HG02763 (cell line): ENCODE results near the gene DLGAP1.
"Not testable (repeated sequence)": the region's sequence is repeated elsewhere in the genome, so short reads cannot be mapped to it uniquely, and the experiment has no call there.

ENCODE experiments used
- ATAC-seq: cut with Tn5 transposase; IDR thresholded peaks from one replicate; pipeline ENCODE4 v1.9.1; 2021; ENCODE audit warnings: mild to moderate bottlenecking, moderate library complexity; ENCODE audit not compliant: unreplicated experiment

DLGAP1 gene

DNA sequence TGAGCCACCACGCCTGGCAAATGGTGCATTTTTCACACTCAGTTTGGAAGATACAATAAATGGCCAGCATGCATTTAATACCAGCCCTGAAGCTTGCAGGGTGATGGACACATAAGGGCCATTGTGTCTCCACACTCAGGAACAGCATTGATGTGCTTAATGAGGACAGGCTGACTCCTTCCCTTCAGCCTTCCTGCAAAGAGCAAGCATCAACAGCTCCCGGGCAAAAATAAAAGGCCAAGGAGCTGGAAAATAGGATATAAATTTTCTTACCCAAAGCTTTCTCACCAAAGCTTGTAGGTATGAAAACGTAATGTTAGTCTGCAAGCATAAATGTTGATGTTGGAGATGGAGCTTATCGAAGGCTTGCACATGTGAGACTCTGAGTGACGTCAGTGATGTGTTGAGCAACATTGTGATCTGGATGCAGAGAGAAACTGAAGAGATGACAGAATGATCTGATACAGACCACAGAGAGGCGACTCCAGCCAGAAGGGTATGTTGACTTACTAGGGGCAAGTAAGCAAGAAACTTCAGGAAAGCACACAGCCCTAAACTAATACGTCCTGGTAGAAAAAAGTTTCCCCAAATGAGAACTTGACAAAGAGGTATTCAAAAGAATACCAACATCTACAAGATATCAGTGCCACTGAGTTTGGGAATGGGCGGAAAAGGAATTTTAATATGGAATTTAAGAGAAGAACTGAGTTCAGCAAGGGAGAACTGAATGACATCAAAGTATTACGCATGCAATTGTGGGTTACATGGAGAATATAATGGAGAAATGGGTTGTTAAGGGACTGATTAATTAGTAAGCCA is 748.6 kb downstream of the DLGAP1 start:
- ATAC-seq: no peak

DNA sequence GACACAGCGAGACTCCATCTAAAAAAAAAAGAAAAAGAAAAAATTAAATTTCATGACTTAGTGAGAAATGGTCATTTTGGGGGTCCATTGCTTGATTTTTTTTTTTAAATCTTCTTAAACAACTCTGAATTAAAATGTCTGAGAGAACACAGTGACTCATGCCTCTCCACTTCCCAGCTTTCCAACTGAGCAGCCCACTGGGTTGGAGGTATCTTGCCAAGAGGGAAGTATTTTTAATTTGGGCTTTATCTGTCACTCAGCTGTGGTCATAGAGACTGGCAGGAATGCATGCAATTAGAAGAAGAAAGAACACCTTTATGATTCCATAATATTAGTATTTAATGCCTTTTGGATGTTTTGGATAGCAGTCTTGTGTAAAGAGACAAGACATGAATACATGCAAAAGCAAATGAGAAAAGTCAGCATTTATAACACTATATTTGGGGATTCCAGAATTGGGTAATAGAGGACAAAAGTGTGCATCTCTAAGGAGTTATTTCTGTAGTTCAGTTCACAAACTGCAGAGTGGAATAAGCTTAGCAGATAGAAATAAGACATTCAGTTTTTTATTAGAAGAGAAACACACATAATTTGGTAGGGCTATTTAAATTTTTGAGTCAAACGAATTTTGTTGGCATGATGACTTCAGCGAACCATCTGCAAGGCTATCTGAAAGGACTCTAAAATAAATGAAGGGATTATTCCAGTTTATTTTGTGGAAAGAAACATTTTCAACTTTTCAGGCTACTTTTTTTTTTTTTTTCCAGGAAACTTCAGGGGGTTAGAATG is 750.4 kb downstream of the DLGAP1 start:
- no peak for ATAC-seq

DNA sequence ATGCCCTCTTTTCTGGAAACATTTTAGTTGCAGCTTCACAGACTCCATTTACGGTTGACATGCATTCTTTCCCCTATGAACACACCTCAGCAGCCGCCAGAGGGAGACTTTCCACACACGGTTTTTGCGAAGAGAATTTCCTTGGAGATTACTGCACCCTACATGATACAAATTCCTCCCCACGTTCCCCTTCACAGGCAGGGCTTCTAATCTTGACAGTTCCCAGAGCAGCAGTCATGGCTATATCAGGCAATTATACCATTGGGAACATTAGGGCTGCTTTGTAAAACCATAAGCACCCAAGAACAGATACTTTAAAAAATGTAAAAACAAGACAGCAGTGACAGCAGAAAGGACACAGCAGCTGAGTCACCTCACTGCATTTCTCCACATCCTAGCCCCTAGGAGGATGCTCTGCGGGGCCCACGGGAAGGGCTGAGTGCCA is 751.4 kb downstream of the DLGAP1 start:
- ATAC-seq: no peak

DNA sequence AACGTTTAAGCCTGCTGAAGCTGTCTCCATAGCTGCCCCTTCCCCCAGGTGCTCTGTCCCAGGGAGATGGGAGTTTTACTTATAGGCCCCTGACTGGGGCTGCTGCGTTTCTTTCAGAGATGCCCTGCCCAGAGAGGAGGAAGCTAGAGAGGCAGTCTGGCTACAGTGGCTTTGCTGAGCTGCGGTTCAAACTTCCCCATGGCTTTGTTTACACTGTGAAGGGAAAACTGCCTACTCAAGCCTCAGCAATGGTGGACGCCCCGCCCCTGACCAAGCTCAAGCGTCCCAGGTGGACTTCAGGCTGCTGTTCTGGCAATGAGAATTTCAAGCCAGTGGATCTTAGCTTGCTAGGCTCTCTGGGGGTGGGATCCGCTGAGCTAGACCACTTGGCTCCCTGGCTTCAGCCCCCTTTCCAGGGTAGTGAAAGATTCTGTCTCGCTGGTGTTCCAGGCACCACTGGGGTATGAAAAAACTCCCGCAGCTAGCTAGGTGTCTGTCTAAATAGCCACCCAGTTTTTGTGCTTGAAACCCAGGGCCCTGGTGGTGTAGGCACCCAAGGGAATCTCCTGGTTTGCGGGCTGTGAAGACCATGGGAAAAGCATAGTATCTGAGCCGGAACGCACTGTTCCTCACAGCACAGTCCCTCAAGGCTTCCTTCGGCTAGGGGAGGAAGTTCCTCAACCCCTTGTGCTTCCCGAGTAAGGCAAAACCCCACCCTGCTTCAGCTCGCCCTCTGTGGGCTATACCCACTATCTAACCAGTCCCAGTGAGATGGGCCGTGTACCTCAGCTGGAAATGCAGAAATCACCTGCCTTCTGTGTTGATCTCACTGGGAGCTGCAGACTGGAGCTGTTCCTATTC is 755.2 kb downstream of the DLGAP1 start:
- ATAC-seq: not testable (repeated sequence)

DNA sequence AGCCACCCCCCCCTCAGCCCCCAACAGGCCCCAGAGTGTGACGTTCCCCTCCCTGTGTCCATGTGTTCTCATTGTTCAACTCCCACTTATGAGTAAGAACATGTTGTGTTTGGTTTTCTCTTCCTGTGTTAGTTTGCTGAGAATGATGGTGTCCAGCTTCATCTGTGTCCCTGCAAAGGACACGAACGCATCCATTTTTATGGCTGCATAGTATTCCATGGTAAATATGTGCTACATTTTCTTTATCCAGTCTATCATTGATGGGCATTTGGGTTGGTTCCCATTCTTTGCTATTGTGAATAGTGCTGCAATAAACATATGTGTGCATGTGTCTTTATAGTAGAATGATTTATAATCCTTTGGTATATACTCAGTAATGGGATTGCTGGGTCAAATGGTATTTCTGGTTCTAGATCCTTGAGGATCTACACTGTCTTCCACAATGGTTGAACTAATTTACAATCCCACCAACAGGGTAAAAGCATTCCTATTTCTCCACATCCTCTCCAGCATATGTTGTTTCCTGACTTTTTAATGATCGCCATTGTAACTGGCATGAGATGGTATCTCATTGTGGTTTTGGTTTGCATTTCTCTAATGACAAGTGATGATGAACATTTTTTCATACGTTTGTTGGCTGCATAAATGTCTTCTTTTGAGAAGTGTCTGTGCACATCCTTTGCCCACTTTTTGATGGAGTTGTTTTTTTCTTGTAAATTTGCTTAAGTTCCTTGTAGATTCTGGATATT is 760.9 kb downstream of the DLGAP1 start:
- not testable (repeated sequence) for ATAC-seq

DNA sequence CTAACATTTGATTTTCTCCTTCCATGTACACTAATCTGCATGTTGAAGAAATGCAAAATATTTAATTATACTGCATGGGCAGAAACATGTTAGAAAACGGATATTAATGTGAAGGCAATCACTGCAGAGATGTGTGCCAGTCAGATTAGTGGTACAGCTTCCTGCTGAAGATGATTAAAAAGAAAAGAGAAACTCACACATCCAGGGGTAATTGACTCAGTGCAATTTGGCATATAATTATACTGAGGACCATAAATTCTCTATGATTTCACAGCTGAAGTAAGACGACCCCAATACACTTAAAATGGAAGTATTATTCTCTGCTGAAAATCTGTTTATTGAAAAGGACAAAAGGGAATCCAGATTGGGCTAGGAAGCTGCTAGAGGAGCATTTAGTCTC is 761.7 kb downstream of the DLGAP1 start:
- no peak for ATAC-seq

DNA sequence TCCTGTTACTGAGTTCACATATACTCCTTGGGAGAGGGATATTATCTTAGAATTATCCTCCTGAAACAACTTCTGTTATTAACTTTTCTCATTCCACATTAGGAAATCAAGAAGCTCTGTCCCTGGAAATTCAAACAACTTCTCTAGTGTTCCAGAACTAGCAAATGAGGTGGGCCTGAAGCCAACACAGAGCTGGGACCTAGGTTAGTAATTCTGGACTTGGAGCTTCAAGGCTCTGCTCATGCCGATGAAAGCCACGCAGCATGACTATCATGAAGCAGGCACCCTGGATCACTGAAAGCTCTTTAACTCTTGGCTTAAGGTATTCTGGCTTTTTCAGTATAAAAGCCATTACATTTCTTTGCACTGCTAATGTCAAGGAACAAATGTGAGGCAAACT is 762.4 kb downstream of the DLGAP1 start:
- no peak for ATAC-seq

DNA sequence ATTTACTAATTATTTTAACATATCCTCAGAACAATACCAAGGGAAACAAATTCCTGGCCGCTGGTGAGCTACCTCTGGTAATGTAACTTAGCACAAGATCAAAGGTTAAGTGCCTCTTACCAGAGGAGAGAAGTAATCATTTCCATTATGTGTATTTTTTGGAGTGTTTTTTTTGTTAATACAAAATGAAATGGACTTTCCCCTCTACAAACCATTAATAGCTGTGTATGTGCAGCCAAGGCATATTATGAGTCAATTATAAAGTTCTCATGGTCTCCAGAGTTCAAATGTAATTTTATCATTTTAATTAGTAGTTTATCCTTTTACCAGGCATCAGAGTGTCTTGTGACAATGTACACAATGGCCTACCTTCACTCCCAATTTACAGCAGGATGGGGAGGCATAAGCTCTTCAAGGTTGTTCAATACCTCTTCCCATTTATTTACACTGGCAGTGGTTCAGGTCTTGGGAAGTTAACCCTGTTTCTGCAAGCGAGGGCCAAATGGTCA is 762.9 kb downstream of the DLGAP1 start:
- no peak for ATAC-seq

DNA sequence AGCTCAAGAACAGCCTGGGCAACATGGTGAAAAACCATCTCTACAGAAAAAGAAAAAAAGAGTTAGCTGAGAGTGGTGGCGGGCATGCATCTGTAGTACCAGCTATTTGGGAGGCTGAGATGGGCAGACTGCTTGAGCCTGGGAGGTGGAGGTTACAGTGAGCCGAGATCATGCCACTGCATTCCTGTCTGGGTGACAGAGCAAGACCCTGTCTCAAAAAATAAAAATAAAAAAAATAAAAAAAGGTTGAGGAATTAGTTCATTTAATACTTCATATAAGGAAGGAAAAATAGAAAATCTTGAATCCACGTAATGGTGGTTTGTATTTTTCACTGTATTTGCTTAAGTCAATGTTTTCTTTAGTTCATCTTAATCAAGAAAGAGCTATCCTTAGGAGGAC is 763.4 kb downstream of the DLGAP1 start:
- no peak for ATAC-seq

DNA sequence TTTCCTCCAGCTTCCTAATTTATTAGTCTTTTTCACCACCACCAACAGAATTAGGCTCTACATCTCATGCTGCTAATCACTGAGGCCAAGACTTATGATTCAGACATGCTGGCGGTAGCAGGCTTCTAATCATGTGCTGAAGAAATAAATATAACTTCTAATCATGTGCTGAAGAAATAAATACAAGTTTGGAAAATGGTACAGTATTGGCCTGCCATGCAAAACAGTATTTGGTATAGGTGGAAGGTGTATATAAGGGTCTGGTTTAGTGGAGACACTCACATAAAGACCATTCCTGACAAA is 764.4 kb downstream of the DLGAP1 start:
- no peak for ATAC-seq

DNA sequence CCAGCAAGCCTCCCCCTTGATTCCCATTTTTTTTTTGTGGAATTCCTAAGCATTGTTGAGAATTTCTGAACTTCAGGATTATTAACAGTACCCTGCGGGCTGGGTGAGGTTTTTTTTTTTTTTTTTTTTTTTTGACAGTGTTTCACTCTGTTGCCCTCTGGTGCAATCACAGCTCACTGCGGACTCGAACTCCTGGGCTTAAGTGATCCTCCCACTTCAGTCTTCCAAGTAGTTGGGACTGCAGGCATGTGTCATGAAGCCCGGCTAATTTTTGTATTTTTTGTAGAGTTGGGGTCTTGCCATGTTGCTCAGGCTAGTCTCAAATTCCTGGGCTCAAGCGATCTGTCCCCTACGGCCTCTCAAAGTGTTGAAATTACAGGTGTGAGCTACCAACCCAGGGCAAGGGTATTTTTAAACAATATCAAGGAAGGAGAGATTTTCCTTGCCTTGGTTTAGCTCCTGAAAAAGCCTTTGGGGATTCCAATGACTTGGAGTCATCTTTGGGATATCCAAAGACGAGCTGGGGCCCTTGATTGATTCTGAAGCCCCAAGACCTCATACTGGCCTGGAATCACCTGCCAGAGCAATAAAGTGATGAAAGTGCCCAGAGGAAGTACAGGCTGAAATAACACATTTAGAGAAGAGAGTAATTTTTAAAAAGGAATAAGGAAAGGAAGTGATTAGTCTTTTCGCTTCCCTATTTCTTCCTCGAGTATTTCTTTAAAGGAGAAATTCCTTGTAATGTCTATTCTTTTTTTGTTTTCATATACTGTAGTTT is 764.9 kb downstream of the DLGAP1 start:
- no peak for ATAC-seq

DNA sequence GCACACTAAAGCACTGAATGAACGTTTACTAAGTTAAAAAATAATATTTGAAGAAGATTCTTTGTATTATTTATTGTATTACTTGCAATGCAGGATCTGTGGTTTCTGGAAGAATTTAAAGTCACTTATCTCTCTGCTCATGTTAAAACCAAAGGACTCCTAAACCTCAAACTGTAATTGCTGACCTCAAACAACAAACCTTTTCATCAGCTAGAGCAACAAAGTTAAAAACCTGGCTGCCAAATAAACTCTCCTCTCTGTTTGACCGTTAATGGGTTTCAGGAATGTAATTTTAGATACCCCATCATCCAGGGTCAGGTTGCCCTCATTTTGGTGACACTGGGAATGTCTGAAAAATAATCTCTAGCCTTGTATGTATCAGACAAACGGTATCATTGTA is 766.0 kb downstream of the DLGAP1 start:
- no peak for ATAC-seq

DNA sequence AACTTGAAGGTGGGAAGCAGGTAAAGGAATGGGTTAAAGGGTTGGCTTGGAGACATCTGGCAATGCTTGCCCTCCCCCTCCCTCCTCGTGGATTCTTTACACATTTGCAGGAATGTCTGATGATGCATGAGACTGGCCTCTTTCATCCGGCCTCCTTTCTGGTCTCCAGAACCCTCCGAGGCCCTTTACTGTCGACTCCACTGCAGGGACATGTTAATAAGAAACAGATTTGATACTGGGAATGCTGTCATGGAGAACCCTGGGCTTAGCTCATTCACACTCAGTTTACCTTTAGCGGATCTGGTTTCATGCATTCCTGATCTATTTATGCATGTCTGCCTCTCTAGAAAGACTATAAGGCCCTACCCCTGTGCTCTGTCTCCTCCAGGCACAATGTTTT is 766.4 kb downstream of the DLGAP1 start:
- no peak for ATAC-seq

DNA sequence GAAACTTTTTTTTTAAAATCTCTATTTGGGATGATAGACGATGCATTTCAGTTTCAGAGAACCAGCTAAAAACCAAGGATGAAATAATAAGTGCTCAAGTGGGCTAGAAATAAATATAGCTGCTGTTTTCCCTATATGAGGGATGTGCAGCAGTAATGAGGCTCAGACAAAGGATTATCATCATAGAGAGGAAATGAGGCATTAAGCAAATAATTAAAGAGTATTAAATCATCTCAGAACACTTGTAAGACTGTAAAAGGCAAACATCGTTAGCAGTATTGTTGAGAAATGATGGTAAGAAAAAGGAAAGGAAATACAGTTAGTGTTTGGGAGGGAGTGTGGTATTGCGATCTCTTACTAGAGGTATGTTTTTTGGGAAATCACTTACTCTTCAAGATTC is 771.6 kb downstream of the DLGAP1 start:
- ATAC-seq: no peak

DNA sequence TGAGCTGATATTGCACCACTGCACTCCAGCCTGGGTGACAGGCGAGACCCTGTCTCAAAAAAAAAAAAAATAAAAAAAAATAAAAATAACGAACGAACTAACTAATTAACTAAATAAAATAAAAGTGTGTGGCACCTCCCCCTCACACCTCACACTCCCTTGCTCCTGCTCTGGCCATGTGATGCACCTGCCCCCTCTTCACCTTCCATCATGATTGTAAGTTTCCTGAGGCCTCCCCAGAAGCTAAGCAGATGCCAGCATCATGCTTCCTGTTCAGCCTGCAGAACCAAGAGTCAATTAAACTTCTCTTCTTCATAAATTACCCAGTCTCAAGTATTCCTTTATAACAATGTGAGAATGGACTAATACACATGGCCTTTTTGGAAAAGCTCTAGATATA is 773.0 kb downstream of the DLGAP1 start:
- no peak for ATAC-seq

DNA sequence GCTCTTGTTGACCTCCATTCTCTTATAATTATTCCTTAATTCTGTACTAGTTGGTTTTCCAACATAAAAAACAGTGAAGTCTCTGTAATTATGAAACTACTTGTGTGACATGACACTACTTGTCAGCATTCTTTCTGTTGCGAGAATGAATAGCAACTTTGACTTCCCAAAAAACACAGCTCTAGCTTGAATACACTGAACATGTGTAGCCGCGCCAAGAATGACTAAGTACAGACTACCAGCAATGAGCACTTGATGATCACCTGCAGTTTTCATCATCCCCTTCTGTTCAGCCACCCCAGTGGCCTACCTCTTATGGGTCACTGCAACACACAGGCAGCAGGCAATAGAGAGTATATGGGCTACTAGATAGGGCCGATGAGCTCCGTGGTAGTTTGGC is 775.9 kb downstream of the DLGAP1 start:
- no peak for ATAC-seq

DNA sequence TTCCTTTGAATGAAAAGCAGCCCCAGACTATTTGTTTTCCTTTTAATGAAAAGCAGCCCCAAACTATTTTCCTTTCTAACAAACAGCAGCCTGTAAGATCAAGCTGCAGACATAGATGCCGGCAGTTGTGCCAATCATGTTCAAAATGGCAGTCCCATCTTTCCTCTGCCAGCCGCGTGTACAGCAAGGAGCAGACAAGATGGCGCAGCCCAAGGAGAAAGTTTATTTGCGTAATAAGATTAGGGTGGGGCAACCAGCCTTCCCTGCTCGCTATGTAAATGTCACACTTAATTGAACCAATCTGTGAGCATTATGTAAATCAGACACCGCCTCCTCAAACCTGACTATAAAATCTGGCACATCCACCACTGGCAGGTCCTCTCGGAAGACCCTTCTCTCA is 779.1 kb downstream of the DLGAP1 start:
- ATAC-seq: no peak

DNA sequence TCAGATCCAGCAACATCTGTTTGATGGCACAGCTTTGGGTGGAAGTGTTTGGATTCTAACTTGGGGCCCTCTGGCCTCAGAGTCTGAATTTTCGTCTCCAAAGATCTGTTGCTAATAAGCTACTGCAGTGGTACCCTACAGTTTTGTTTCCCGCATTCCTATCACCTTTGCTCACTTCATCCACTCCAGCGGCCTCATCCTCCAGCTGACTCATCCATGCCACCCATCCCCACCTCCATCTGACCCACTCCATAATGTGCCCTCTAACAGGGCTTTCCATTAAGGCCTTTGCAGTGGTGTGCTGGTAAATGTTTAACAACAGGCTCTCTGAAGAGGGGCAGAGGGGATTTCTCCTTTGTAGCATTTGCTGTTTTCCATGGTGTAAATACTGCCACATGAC is 779.7 kb downstream of the DLGAP1 start:
- ATAC-seq: no peak

DNA sequence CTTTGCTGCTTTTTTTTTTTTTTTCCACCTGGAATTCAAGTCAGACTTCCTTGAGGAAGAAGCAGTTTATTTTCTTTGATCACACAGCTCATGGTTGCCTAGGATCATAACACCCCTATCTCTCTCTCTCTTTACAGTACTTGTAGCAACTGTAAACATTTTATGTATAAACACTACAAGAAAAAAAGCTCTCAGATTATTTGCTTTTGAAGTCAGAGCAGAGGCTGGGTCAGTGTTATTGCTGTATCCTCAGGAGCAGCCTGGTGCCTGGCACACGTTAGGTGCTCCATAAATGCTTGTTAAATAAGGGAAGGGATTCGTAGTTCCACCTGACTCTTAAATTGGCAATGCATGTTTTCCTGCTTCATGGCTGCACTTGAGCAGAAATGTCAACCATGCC is 783.9 kb downstream of the DLGAP1 start:
- ATAC-seq: no peak

DNA sequence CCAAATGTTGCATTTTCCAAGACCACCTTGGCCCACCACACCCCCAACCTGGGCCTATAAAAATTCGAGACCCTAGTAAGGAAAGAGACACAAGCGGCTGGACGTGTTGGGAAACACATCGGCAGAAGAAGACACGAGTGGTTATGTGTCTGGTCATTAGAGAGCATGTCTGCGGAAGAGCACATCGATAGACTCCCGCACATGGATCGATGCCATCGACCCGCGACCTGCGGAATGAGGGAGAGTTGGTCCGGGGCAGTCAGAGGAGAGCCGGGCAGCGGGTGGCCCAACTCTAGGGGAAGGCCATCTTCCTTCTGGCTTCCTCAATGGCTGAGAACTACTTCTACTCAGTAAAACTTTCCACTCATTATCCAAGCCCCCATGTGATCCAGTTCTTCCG is 785.7 kb downstream of the DLGAP1 start:
- no peak for ATAC-seq
